Measurements from ENCODE around the gene ALG12. TPM values are rescaled to one million over a fixed set of nuclear protein-coding genes. Genes with fewer than 3 reads are reported as not detected.

ALG12 gene
- total RNA-seq, 1 donor from 2014 or later = 26.2 TPM

DNA sequence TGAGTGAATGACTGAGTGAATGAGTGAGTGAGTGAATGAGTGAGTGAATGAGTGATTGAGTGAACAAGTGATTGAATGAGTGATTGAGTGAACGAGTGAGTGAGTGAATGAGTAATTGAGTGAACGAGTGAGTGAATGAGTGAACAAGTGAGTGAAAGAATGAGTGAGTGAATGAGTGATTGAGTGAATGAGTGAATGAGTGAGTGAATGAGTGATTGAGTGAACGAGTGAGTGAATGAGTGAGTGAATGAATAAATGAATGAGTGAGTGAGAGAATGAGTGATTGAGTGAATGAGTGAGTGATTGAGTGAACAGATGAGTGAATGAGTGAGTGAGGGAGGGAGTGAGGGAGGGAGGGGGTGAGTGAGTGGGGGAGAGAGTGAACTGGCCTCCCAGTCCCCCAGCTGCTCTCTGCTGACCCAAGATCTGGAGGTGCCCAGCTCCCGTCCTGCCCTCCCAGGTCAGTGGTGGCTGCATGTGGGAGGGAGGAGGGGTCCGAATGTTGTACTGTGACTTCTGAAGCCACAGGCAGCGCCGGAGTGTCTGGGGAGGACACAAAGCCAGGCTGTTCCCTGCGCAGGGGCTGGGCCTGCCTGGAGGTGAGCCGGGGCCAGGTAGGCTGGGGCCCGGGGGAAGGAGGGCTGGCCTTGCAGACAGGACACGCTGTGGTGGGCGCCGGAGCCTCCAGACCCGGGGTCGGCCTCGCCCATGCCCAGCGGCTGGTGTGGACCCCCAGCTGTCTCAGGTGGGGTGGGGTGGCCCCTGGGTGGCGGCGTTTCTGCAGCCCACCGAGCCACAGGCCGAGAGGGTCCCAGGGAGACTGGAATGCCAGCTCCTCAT is 24.5 kb upstream of the ALG12 start:
- TF ChIP-seq CTCF (IDR thresholded peaks at IDR 0.05; ENCODE audit: insufficient read depth, low read depth, low read length) = no peak
- no peak for TF ChIP-seq EZH2 (IDR thresholded peaks at IDR 0.05; ENCODE audit: insufficient read depth, low read length)
- Histone ChIP-seq H3K9ac (ENCODE audit: low read length) (no peak overlapping the region), H3K4me3 (ENCODE audit: insufficient read depth, low read depth, low read length) (no peak overlapping the region), H3K79me2 (ENCODE audit: insufficient read depth, low read length) (no peaks in the 10 kb centered on the region), H3K9me3 (ENCODE audit: insufficient read depth, low read depth, low read length) (no peaks in the 10 kb centered on the region), H3K4me2 (ENCODE audit: low read length) (no peak overlapping the region), H4K20me1 (ENCODE audit: insufficient read depth, low read length) (no peaks in the 10 kb centered on the region), H2AFZ (ENCODE audit: low read depth, low read length) (no peak overlapping the region), H3K36me3 (ENCODE audit: insufficient read depth, low read length) (no peaks in the 10 kb centered on the region), H3K4me1 (ENCODE audit: insufficient read depth, low read length) (no peaks in the 10 kb centered on the region), H3K27ac (ENCODE audit: low read depth, low read length) (no peak overlapping the region), H3K27me3 (ENCODE audit: insufficient read depth, low read length) (no peaks in the 10 kb centered on the region)
- DNase-seq (ENCODE audit: low read depth) (no peak), FAIRE-seq (no peak)
- H3K27ac Mint-ChIP-seq (ENCODE audit: unreplicated experiment) = no peak overlapping the region
- peaks cover 6% of the 10 kb centered on the region for H3K27me3 Mint-ChIP-seq (ENCODE audit: low read depth, unreplicated experiment)
- no peak overlapping the region for H3K4me3 Mint-ChIP-seq (ENCODE audit: unreplicated experiment)
- peaks cover 2% of the 10 kb centered on the region for H3K4me1 Mint-ChIP-seq (ENCODE audit: low read depth, unreplicated experiment)
- H3K9me3 Mint-ChIP-seq (ENCODE audit: unreplicated experiment) = peaks cover 2% of the 10 kb centered on the region
- no peaks in the 10 kb centered on the region for H3K36me3 Mint-ChIP-seq (ENCODE audit: low read depth, unreplicated experiment)

DNA sequence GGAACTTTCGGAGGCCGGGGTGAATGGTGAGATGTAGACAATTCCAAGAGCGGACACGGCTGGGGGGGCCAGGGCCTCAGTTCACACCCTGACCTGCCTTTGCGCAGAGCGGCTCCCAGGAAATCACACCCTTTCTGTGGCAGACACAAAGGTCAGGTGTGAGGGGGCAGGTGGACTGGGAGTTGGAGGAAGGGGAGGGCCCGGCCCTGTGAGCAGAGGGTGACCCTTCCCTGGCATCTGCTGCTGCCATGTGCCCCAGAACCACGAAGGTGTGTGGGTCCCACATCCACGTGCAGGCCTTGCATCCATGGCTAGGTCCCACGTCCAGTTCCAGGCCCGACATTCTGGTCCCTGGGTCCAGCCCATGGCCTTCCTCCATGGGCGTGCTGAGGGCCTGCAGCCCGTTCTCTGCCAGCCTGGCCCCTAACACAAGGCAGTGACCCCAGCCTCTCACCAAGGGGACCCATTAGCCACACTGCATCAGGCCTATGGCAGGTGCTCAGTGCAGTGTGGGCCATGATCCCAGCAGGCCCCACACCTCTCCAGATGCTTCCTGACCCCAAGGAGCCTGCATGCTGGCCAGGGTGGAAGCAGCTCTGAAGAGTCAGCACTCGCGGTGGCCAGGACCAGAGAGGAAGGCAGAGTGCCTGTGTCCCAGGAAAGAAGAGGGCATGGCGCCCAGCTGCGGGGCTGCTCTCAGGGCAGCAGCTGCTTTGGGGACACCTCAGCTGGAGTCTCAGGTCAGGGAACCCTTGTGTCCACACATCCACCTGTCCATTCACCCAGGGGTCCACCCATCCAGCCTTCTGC is 23.5 kb upstream of the ALG12 start:
- H3K36me3 ChIP-seq (ENCODE audit: insufficient read depth, low read length) = no peaks in the 10 kb centered on the region
- no peak overlapping the region for H3K4me3 ChIP-seq (ENCODE audit: insufficient read depth, low read depth, low read length)
- no peak for DNase-seq (ENCODE audit: low read depth)
- H3K27me3 ChIP-seq (ENCODE audit: insufficient read depth, low read length) = no peaks in the 10 kb centered on the region
- Mint-ChIP-seq H3K27me3 (ENCODE audit: low read depth, unreplicated experiment) (peaks cover 4% of the 10 kb centered on the region), H3K9me3 (ENCODE audit: unreplicated experiment) (peaks cover 2% of the 10 kb centered on the region), H3K36me3 (ENCODE audit: low read depth, unreplicated experiment) (no peaks in the 10 kb centered on the region), H3K4me3 (ENCODE audit: unreplicated experiment) (no peak overlapping the region), H3K27ac (ENCODE audit: unreplicated experiment) (no peak overlapping the region), H3K4me1 (ENCODE audit: low read depth, unreplicated experiment) (no peaks in the 10 kb centered on the region)
- TF ChIP-seq CTCF (IDR thresholded peaks at IDR 0.05; ENCODE audit: insufficient read depth, low read depth, low read length) (no peak), EZH2 (IDR thresholded peaks at IDR 0.05; ENCODE audit: insufficient read depth, low read length) (no peak)
- no peak overlapping the region for H3K4me2 ChIP-seq (ENCODE audit: low read length)
- FAIRE-seq = no peak
- H3K9me3 ChIP-seq (ENCODE audit: insufficient read depth, low read depth, low read length) = no peaks in the 10 kb centered on the region
- H3K9ac ChIP-seq (ENCODE audit: low read length) = no peak overlapping the region
- no peak overlapping the region for H3K27ac ChIP-seq (ENCODE audit: low read depth, low read length)
- H3K4me1 ChIP-seq (ENCODE audit: insufficient read depth, low read length) = peaks cover 6% of the 10 kb centered on the region
- H3K79me2 ChIP-seq (ENCODE audit: insufficient read depth, low read length) = no peaks in the 10 kb centered on the region
- no peak overlapping the region for H2AFZ ChIP-seq (ENCODE audit: low read depth, low read length)
- H4K20me1 ChIP-seq (ENCODE audit: insufficient read depth, low read length) = no peaks in the 10 kb centered on the region
